GM18951 (cell line): Measurements from ENCODE around the gene TOMM7.
"Not testable (repeated sequence)": the region's sequence is repeated elsewhere in the genome, so short reads cannot be mapped to it uniquely, and the experiment has no call there.

Experiments
- POLR2A ChIP-seq: IDR thresholded peaks from 4 replicates; pipeline ENCODE4 v1.6.1; 2011; ENCODE audit warnings: mild to moderate bottlenecking; ENCODE audit not compliant: insufficient read length, insufficient read depth; ENCODE audit errors: extremely low read depth
- in situ Hi-C: fragments of 300-500 bp; cut with MboI; formaldehyde crosslinking; loops from one replicate; pipeline ENCODE4 v1.12.0; 2022; ENCODE audit warnings: low sequenced_read_pairs, mixed read lengths, inconsistent platforms; ENCODE audit not compliant: unreplicated experiment

The TOMM7 gene

DNA sequence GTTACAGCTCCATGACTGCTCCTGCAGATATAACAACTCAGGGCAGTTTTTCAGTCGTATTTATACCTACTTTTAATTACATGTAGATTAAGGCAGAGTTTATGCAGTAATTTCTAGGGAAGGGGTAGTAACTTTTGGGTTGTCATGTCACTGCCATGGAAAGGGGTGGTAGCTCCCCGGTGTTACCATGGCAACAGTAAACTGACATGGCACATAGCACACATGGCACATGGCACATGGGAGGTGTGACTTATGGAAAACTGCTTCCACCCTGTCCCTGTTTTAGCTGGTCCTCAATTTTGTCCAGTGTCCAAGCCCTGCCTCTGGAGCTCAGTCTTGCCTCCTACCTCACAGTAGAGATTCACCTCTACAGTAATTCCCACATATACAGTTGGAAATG, 3.9 kb upstream of the TOMM7 start:
- no peak for TF ChIP-seq POLR2A
- in situ Hi-C loops: no loop called here

DNA sequence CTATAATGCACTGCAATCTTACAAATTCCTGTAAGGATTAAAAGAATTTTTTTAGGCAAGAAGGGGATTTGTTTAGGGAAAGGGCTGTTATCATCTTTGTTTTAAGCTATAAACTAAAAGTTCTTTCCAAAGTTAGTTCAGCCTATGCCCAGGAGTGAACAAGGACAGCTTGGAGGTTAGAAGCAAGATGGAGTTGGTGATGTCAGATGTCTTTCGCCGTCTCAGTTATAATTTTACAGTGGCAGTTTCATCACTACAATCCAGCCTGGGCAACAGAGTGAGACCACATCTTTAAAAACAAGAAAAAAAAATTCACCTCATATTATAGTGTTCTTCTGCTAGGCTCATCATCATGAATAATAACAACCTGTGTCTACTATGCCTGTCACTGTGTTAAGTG, 2.1 kb upstream of the TOMM7 start:
- TF ChIP-seq POLR2A: no peak
- in situ Hi-C loops: no loop called here

DNA sequence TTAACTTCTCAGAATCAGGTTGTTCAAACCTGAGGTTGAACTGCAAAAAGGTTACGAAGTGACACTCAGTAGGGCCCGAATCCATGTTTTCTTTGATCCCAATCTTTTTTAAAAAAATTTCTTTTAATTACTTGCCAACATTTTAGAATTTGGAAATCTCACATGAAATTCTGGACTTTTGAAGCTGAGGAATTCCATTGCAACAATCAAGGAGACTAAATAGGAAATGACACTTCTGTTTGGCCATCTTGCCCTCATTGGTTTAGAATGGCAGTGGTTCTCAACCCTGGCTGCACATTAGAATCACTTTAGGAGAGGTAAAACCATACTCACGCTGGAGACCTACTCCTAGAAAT, 471 bp upstream of the TOMM7 start:
- no peak for TF ChIP-seq POLR2A
- in situ Hi-C loops: no loop called here

DNA sequence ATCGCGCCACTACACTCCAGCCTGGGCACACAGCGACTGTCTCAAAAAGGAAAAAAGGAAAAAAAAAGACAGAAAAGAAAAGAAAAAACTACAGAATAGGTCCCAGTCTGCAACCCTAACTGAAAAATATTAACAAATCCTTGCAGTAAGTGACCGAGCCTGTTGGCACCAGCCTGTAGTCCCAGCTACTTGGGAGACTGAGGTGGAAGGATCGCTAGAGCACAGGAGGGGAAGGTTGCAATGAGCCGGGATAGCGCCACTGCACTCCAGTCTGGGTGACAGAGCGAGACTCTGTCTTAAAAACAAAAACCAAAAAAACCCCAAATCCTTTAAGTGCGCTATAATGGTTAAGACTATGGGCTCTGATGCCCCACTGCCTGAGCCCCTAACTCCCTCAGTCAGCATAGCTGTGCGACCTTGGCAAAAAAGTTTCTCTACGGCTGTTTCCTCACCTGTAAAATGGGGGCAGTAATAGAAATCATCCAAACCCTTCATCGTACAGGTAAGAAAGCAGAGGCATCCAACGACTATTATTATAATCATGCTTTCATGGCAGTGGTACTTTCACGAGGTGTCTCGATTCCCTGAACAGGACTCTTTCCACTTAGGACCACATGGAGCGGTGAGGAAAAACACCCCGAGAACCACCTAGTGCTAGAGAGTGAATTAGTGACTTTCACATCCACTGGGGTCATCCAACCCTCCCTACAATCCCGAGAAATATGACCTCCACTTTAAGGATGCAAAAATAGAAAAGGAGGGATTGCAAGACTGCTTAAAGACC, 755 bp downstream of the TOMM7 start:
- in situ Hi-C loops: no loop called here

DNA sequence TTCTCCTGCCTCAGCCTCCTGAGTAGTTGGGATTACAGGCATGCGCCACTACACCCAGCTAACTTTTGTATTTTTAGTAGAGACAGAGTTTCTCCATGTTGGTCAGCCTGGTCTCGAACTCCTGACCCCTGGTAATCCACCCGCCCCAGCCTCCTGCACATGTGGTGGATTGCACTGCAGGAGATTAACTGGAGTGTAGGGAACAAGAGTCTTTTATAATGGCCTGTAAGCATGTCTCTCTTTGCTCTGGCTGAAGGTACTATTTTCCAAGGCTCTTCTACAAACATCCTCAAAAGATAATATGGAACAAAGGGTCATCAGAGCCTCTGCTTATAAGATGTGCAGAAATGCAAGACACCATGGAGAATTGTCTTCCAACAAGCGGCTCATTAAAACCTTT, 3.2 kb downstream of the TOMM7 start:
- in situ Hi-C loops: no loop called here
- TF ChIP-seq POLR2A: no peak

More for the DNA sequence above, 755 bp downstream of the TOMM7 start:
- TF ChIP-seq POLR2A: no peak

DNA sequence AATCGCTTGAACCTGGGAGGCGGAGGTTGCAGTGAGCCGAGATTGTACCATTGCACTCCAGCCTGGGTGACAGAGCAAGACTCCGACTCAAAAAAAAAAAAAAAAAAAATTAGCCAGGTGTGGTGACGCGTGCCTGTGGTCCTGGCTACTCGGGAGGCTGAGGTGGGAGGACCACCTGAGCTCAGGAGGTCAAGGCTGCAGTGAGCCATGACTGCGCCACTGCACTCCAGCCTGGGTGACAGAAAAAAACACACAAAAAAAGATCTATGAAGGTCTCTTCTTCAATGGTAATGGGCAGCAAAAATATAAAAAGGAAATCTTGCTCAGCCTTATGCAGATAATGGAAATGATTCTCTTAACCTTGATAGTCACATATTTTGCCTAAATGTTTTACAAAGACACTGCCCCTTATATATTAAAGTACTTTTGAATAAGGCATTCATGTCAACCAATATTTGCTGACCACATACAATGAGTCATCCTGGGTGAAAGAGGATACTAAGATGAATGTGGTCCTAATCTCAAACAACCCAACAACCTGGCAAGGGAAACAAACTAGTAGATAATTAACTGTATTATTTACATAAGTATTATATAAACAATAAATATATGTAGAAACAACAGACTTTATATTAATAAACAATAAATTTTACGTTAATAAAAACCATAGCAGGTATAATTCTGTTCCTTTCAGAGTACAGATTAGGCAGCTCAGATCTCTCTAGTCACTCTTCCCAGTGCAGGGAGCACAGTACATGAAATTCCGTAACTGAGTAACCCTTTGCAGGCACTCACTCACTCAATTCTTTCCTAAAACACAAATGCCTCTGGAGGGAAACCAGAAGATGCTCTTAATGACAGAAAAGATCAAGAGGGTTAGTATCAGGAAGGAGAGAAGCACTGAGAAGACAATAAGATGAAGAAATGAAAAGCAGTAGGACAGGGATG, 8.1 kb downstream of the TOMM7 start:
- no peak for TF ChIP-seq POLR2A
- in situ Hi-C loops: no loop called here

DNA sequence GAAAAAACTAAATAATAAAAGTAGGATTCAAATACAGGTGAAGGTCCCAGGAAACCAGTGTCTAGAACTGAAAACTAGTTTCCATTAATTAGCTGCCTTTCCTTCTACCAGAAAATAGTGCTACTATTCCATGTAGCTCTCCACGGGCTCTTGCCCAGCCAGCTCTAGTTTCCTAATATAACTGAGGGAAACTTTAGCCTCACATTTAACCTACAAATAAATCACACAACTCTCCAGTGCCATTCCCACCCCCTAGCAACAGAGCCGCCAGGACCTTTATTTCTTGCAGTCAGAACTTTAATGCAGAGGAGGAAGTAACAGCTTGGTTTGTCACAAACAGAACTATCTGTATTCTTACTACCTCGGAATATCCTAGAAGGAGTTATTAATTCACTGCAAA, 10.3 kb downstream of the TOMM7 start:
- TF ChIP-seq POLR2A: no peak
- in situ Hi-C loops: no loop called here

DNA sequence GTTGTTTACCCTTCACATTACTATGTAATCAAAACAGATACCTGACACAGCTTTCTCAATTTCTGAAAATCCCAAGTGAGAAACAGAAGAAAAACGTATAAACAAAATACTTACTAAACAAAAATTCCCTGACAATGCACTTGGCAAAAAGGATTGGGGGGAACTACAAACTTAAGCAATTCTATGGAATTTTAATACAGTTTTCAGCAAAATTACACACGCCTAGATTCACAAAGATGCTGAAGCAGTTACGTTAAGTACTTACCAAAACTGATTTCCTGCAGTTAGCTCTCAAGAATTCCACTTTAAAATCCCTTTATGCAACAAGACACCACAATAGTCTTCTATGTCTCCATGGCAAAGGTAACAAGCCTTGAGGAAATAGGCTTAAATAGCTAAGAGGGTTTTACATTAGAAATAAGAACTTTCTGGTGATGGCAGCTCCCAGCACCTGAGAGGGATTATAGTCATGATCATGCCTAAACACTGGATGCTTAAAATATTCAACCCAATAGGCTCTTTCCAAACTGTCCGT, 10.8 kb downstream of the TOMM7 start:
- no peak for TF ChIP-seq POLR2A
- in situ Hi-C loops: no loop called here

DNA sequence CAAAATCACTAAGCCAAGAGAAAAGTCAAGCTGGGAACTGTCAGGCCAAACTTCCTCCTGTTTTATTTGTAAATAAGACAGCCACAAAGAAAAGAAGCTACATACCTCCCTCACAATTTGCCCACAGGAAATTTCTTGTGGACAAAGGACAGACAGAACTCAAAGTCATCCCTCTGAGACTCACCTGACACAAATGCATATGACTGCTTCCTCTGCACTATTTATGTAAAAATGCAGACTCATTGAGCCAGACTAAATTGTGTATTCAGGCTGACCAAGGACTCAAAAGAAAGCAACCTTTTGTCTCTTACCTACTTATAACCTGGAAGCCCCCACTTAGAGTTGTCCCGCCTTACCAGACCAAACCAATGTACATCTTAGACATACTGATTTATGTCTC, 11.8 kb downstream of the TOMM7 start:
- in situ Hi-C loops: no loop called here
- no peak for TF ChIP-seq POLR2A

DNA sequence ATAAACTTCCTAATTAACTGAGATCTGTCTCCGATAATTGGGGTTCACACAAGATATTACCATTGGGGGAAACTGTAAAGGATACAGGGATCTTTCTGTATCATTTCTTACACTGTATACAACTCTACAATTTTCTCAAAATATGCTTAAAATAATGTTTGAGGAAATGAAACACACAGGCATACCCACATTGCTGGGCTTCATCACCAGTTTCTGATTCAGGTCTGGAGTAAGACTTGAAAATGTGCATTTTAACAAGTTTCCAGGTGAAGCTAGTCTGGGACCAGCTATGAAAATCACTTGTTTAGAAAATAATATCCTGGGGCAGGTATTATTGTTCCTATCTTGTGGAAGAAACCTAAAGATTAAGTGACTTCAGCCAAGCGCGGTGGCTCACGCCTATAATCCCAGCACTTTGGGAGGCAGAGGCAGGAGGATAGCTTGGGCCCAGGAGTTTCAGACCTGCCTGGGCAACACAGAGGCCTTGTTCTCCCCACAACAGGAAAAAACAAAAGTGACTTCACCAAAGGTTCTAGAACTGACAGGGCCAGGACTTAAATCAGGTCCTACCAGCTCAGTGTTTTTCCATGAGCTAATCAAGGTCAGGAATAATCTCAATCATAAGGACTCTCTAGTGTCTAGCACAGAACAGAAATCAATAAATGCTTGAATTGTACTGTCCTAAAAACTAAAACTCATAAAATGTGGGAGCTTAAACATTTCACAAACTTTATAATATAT, 12.6 kb downstream of the TOMM7 start:
- no peak for TF ChIP-seq POLR2A
- in situ Hi-C loops: no loop called here

DNA sequence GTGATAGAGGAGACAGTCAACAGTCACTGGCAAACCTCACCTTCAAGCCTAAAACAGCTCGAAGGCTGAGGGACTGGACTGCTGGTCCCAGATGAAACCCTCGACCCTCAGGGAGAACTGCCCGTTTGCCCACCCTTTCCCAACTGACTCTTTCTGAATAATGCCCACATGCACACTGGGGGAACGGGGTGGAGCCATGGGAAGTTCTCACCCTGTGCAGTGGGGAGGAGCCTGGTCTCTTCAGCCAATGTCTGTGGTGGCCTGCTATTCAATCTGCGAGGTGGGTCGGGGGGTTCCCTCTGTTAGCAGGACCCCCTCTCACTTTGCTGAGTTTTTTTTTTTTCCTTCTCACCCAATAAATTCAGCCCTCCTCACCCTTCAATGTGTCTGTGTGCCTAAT, 14.5 kb downstream of the TOMM7 start:
- in situ Hi-C loops: no loop called here
- TF ChIP-seq POLR2A: no peak

DNA sequence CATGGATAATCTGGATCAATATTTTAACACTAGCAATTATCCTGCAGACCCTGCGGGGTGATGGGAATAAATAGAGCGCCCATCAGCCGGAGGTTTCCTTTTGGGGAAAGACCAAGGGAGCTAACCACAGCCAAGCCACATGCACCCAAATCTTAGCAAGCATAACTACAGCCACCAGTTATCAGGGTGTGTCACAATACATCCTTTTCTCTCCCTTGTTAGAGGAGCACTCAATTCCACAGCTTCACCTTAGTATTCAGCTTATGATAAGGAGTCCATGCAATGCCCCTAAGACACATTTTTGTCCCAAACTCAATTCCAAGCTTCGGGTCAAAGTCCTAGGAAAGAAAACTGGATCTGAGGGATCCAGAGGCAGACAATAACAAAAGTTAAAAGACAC, 15.9 kb downstream of the TOMM7 start:
- TF ChIP-seq POLR2A: no peak
- in situ Hi-C loops: no loop called here

DNA sequence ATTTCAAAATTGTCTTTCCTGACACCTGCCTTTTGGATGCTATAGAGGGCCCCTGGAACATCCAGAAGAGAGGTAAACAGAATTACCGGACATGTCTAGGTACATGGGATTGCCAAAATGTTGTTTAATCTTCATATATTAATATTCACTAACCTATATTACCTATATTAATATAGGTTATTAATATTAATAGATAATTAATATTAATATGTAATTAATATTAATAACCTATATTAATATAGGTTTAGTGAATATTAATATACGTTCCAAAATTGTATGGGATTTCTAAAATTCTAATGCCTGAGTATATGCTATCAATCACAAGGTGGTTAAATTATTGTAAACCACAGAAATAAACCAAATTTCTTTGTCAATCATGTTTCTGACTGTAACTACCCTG, 17.4 kb downstream of the TOMM7 start:
- no peak for TF ChIP-seq POLR2A
- in situ Hi-C loops: no loop called here

DNA sequence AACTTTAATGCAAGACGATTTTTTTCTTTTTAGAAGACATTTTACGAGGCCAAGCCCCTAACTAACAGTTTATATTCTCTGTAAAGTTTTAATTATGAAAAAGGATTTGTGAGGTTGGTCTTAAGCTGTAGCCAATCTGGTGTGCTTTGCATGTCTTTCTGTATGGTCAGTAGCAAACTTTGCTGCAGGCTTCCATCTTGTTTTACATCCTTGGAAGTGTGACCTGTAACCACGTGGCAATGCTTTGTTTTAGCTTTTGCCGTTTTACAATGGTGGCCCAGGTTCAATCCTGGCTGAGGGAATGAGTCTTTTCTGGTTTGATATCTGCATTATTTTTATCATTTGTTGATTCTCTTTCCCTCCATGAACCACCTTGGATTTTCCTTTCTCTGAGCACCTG, 19.8 kb downstream of the TOMM7 start:
- in situ Hi-C loops: not testable (repeated sequence)

DNA sequence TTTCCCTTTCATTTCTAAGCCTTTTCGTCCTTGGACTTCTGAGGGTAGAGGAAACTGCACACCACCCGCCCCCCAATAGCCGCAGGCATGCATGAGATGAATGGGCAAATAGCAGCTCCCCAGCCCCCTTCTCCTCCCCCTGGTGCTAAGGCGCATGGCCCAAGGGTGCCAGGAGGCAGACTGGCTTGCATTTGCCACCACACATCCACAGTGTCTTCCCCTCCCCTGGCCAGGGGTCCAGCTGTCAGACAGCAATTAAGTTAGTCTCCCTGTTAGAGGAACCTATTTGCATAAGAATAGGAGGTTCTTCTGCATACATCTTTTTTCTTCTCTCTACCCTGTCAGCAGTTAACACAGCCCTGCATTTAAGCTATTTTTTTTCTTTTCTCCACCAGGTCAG, 20.2 kb downstream of the TOMM7 start:
- no peak for TF ChIP-seq POLR2A
- in situ Hi-C loops: no loop called here
